PC-3 (cell line): ENCODE results near the gene KRTAP2-2. TPM values are rescaled to one million over a fixed set of nuclear protein-coding genes. Genes with fewer than 3 reads are reported as not detected.
"Not testable (repeated sequence)": the region's sequence is repeated elsewhere in the genome, so short reads cannot be mapped to it uniquely, and the experiment has no call there.

Source experiments
- ATAC-seq: fragments of 200-7000 bp; cut with Tn5 transposase; 2 replicates; pipeline ENCODE4 v1.9.1; 2020; ENCODE audit warnings: mild to moderate bottlenecking, moderate library complexity
- Bru-seq: library from RNA; stranded (reverse); fragments of 400-500 nt; gene quantifications from one replicate; lab custom pipeline; 2021; lab: Mats Ljungman, UMichigan
- BruChase-seq, 2 experiments: library from RNA; stranded (reverse); fragments of 400-500 nt; gene quantifications; one replicate each; lab custom pipeline; 2021; lab: Mats Ljungman, UMichigan
- BruUV-seq: library from RNA; stranded (reverse); fragments of 400-500 nt; replicated peaks from 2 replicates; lab custom pipeline; 2021; lab: Mats Ljungman, UMichigan
- CTCF ChIA-PET: fragments of 300-600 bp; sonication (Branson Sonifier 250); formaldehyde crosslinking; loops from one replicate; lab custom pipeline; 2022; ENCODE audit warnings: antibody characterized with exemption; lab: Charles Lee
- POLR2A ChIA-PET: fragments of 300-600 bp; sonication (Branson Sonifier 250); formaldehyde crosslinking; loops from one replicate; lab custom pipeline; 2022; ENCODE audit warnings: antibody characterized with exemption; ENCODE audit not compliant: unreplicated experiment; lab: Charles Lee
- DNase-seq: peaks from one replicate; pipeline ENCODE4 v3.0.0-alpha.2; 2015
- H2AFZ ChIP-seq: fragments of 300-600 bp; sonication (generic); 2 replicates; pipeline ENCODE4 v1.6.0; 2016; ENCODE audit warnings: antibody characterized with exemption, low read length
- H3F3A ChIP-seq: fragments of 300-600 bp; sonication (generic); one replicate; pipeline ENCODE4 v1.6.0; 2017; ENCODE audit warnings: antibody characterized with exemption, low read length, control low read depth, mild to moderate bottlenecking; ENCODE audit not compliant: unreplicated experiment
- H3K27ac ChIP-seq: fragments of 300-600 bp; sonication (generic); 2 replicates; pipeline ENCODE4 v1.5.1; 2016; ENCODE audit warnings: mild to moderate bottlenecking, low read length
- H3K27me3 ChIP-seq: fragments of 300-600 bp; sonication (generic); 2 replicates; pipeline ENCODE4 v1.6.1; 2016; ENCODE audit warnings: low read length, mixed read lengths
- H3K36me3 ChIP-seq: fragments of 300-600 bp; sonication (generic); 2 replicates; pipeline ENCODE4 v1.6.1; 2016; ENCODE audit warnings: low read depth, mixed run types, low read length, mixed read lengths
- H3K4me1 ChIP-seq: fragments of 300-600 bp; sonication (generic); 2 replicates; pipeline ENCODE4 v1.5.1; 2016; ENCODE audit warnings: low read length; ENCODE audit not compliant: insufficient read depth
- H3K4me2 ChIP-seq: fragments of 300-600 bp; sonication (generic); 2 replicates; pipeline ENCODE4 v1.6.0; 2016; ENCODE audit warnings: low read length
- H3K4me3 ChIP-seq: fragments of 300-600 bp; sonication (generic); 2 replicates; pipeline ENCODE4 v1.5.1; 2016; ENCODE audit warnings: mild to moderate bottlenecking, low read length, mixed read lengths
- H3K79me2 ChIP-seq: fragments of 300-600 bp; sonication (generic); 2 replicates; pipeline ENCODE4 v1.6.1; 2017; ENCODE audit warnings: low read length, mixed read lengths
- H3K9ac ChIP-seq: fragments of 300-600 bp; sonication (generic); 2 replicates; pipeline ENCODE4 v1.6.0; 2016; ENCODE audit warnings: mild to moderate bottlenecking, low read length
- H3K9me2 ChIP-seq: fragments of 300-600 bp; sonication (generic); replicated peaks from 2 replicates; pipeline ENCODE4 v1.6.1; 2016; ENCODE audit warnings: mixed run types, low read length, mixed read lengths
- H3K9me3 ChIP-seq: fragments of 300-600 bp; sonication (generic); 2 replicates; pipeline ENCODE4 v1.6.1; 2016; ENCODE audit warnings: low read length, mixed read lengths
- H4K20me1 ChIP-seq: fragments of 300-600 bp; sonication (generic); 2 replicates; pipeline ENCODE4 v1.6.1; 2016; ENCODE audit warnings: low read length, mixed read lengths
- EZH2 ChIP-seq: fragments of 300-600 bp; sonication (generic); IDR thresholded peaks from one replicate; pipeline ENCODE4 v1.6.1; 2017; ENCODE audit warnings: antibody characterized with exemption, mild to moderate bottlenecking, low read length; ENCODE audit not compliant: unreplicated experiment
- EZH2phosphoT487 ChIP-seq: fragments of 300-600 bp; sonication (generic); IDR thresholded peaks from 2 replicates; pipeline ENCODE4 v1.6.1; 2018; ENCODE audit warnings: mild to moderate bottlenecking, antibody characterized with exemption, low read length, borderline replicate concordance
- intact Hi-C: fragments of 100-400 bp; cut with micrococcal nuclease; formaldehyde crosslinking; loops from 2 replicates; pipeline ENCODE4 v1.9.0; 2023
- long read RNA-seq: library from polyadenylated mRNA; unstranded; transcript quantifications from one replicate; pipeline ENCODE4 v2.0.0, GENCODE V29; 2021; ENCODE audit not compliant: unreplicated experiment
- total RNA-seq: library from RNA; depleted of rRNA; stranded (reverse); fragments of >200 nt; gene quantifications from 2 replicates; pipeline ENCODE4 v1.2.3, GENCODE V29; 2014; rRNA removed
- TF ChIP-seq, protein P1 (sequence below): fragments of 300-600 bp; sonication (generic); conservative IDR thresholded peaks from 2 replicates; pipeline ENCODE4 v1.5.1; 2017; ENCODE audit warnings: antibody characterized with exemption, low read depth, mild to moderate bottlenecking, low read length

KRTAP2-2 gene, protein sequence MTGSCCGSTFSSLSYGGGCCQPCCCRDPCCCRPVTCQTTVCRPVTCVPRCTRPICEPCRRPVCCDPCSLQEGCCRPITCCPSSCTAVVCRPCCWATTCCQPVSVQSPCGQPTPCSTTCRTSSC
- total RNA-seq (not detected in 2 replicates), Bru-seq, nascent RNA (not detected), BruChase-seq, experiment 1, labeled RNA remaining after a 6-hour chase (not detected), BruChase-seq, experiment 2, labeled RNA remaining after a 2-hour chase (not detected)
- long read RNA-seq = 0 reads

DNA sequence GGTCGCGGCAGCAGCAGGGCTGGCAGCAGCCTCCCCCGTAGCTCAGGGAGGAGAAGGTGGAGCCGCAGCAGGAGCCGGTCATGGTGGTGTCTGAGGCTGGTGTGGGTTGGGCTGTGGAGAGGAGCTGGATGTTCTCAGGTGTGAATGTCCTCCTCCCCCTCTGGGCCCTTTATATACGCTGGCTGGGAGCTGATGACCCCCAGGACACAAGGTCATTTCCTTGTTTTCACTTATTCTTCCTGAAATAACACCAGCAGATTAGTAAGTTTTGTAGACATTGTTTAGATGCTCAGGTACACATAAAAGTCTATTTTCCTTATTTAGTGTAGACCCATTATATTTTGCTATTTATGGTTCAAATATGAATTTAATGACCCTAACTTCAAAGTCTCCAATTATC, at the start of gene KRTAP2-2:
TSS of gene KRTAP2-2 (minus strand) at position 101 of the 400 bp plus-strand sequence. CDS start at position 82, 19 bp downstream.
- H2AFZ ChIP-seq, CTCF ChIA-PET, BruUV-seq, intact Hi-C loops, H3K4me2 ChIP-seq, H3K27ac ChIP-seq, H3K27me3 ChIP-seq, H3K9ac ChIP-seq, H3F3A ChIP-seq, H3K79me2 ChIP-seq, POLR2A ChIA-PET, H3K9me3 ChIP-seq, H3K9me2 ChIP-seq, H3K4me3 ChIP-seq, DNase-seq, H4K20me1 ChIP-seq, ATAC-seq, H3K36me3 ChIP-seq: not testable (repeated sequence)
- peaks cover 18% of the 10 kb centered on the region for H3K4me1 ChIP-seq

DNA sequence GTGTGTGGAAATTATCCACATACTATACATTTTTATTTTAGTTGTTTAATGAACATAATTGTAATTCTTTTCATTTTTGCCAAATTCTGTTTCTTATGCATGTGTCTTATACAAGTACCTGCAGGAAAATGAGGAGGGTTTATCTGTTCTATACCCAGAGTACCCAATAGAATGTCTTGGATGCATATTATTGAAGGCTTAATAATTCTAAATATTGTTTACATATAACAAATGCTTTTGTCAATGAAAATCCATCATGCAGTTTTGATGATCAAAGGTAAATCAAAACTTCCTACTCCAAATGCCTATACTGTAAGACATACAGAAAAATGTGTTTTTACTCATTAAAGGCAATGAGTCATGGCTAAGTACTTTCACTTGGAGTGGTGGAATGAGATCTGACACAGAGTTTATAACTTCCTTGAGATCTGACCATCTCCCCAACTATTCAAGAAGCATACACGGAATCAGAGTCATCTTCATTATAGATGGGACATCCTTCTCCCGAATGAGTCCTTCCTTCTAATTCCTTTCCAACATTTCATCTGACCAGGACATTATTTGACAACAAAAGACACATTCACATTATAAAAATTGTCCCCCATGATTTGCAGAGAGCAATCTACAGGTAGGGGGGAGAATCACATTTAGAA, 49.5 kb upstream of the KRTAP2-2 start:
- H3K36me3 ChIP-seq, BruUV-seq, POLR2A ChIA-PET, H3K9me3 ChIP-seq, H3K79me2 ChIP-seq, H3K27me3 ChIP-seq, H3F3A ChIP-seq, H3K9ac ChIP-seq, intact Hi-C loops, CTCF ChIA-PET, H2AFZ ChIP-seq, H4K20me1 ChIP-seq, H3K9me2 ChIP-seq: not testable (repeated sequence)
- peak overlapping the region; percentile 36; the same call in 1 of the 2 replicates for H3K4me3 ChIP-seq
- peak; percentile 59 for DNase-seq
- H3K4me1 ChIP-seq = peaks cover 31% of the 10 kb centered on the region
- ATAC-seq = peak; percentile 87
- H3K27ac ChIP-seq = peak overlapping the region; percentile 50
- peak overlapping the region; percentile 54 for H3K4me2 ChIP-seq

DNA sequence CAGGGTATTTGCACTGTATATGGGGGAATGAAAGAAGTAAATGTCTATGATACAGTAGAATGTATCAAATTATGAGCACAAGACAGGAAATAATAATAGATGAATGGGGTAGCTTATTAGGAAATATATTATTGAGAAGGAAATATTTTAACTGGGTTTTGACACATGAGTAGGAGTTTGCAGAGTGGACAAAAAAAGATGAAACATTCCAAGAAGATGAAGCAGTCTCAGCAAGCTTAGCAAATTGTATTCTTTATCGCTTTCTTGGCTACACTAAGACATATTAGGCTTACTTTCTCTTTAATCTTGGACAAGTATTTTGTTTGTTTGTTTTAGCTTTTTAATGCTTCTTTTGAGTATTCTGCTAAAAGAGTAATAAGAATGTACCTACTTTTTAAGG, 48.9 kb upstream of the KRTAP2-2 start:
- DNase-seq (peak; percentile 7), ATAC-seq (no peak)
- Histone ChIP-seq H3K9me2 (no peaks in the 10 kb centered on the region), H3K4me3 (peak overlapping the region; percentile 36; the same call in 1 of the 2 replicates), H3K36me3 (no peaks in the 10 kb centered on the region), H3K27ac (peak overlapping the region; percentile 27; the same call in 1 of the 2 replicates), H3K4me2 (peak overlapping the region; percentile 54), H3K9ac (no peak overlapping the region), H4K20me1 (no peaks in the 10 kb centered on the region), H3K4me1 (peaks cover 34% of the 10 kb centered on the region), H2AFZ (no peak overlapping the region), H3K27me3 (no peaks in the 10 kb centered on the region), H3F3A (no peaks in the 10 kb centered on the region), H3K9me3 (no peaks in the 10 kb centered on the region), H3K79me2 (0 out of 2 replicates have a peak, but pooled peaks cover 5% of the 10 kb centered on the region)
- intact Hi-C loops = no loop called here
- TF ChIP-seq EZH2phosphoT487 (no peak), EZH2 (no peak)
- TF ChIP-seq, protein P1, sequence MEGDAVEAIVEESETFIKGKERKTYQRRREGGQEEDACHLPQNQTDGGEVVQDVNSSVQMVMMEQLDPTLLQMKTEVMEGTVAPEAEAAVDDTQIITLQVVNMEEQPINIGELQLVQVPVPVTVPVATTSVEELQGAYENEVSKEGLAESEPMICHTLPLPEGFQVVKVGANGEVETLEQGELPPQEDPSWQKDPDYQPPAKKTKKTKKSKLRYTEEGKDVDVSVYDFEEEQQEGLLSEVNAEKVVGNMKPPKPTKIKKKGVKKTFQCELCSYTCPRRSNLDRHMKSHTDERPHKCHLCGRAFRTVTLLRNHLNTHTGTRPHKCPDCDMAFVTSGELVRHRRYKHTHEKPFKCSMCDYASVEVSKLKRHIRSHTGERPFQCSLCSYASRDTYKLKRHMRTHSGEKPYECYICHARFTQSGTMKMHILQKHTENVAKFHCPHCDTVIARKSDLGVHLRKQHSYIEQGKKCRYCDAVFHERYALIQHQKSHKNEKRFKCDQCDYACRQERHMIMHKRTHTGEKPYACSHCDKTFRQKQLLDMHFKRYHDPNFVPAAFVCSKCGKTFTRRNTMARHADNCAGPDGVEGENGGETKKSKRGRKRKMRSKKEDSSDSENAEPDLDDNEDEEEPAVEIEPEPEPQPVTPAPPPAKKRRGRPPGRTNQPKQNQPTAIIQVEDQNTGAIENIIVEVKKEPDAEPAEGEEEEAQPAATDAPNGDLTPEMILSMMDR = no peak
- ChIA-PET CTCF (no interaction called here), POLR2A (interaction anchor here (0.5 kb wide), 1 partner anchor 47 kb away, joined by 3 read pairs; no protein-coding TSS in a partner anchor)
- BruUV-seq = TSS peak; percentile 69
